Endothelial cell (in vitro differentiated cells): ENCODE measurements around the gene ZMIZ1. TPM values are rescaled to one million over a fixed set of nuclear protein-coding genes. Genes with fewer than 3 reads are reported as not detected.

Experiments used
- DNase-seq: peaks from one replicate; pipeline ENCODE4 v3.0.0; 2021; ENCODE audit warnings: low spot score
- H3K27ac Mint-ChIP-seq: one replicate; pipeline ENCODE4 v1.8.0; 2021; ENCODE audit warnings: mixed read lengths, inconsistent platforms; ENCODE audit not compliant: unreplicated experiment
- H3K27me3 Mint-ChIP-seq: one replicate; pipeline ENCODE4 v1.8.0; 2021; ENCODE audit warnings: mild to moderate bottlenecking, moderate library complexity, mixed read lengths, inconsistent platforms; ENCODE audit not compliant: unreplicated experiment
- H3K36me3 Mint-ChIP-seq: one replicate; pipeline ENCODE4 v1.8.0; 2021; ENCODE audit warnings: mild to moderate bottlenecking, low read depth, mixed read lengths, inconsistent platforms; ENCODE audit not compliant: unreplicated experiment
- H3K4me1 Mint-ChIP-seq: one replicate; pipeline ENCODE4 v1.8.0; 2021; ENCODE audit warnings: mild to moderate bottlenecking, mixed read lengths, inconsistent platforms; ENCODE audit not compliant: unreplicated experiment
- H3K4me3 Mint-ChIP-seq: one replicate; pipeline ENCODE4 v1.8.0; 2021; ENCODE audit warnings: mild to moderate bottlenecking, mixed read lengths, inconsistent platforms; ENCODE audit not compliant: unreplicated experiment
- H3K9me3 Mint-ChIP-seq: one replicate; pipeline ENCODE4 v1.8.0; 2021; ENCODE audit warnings: mixed read lengths, inconsistent platforms; ENCODE audit not compliant: unreplicated experiment
- CTCF ChIP-seq: fragments of 200-600 bp; sonication (generic); IDR thresholded peaks from one replicate; pipeline ENCODE4 v1.5.0; 2021; ENCODE audit warnings: antibody characterized with exemption; ENCODE audit not compliant: unreplicated experiment
- total RNA-seq: library from RNA; stranded (reverse); fragmentation: NEBNext Ultra II Directional; extraction: Animal tissue kit (Norgen Biotek cat#: 25700); gene quantifications from one replicate; pipeline ENCODE4 v1.2.1, GENCODE V29; 2021; ENCODE audit not compliant: unreplicated experiment

The ZMIZ1 gene
- total RNA-seq, 1 donor from 2014 or later = 102 TPM

GRCh38 chr10:79292026-79292766, 223.4 kb downstream of the ZMIZ1 start:
- Mint-ChIP-seq H3K36me3 (peaks cover 40% of the 10 kb centered on the region), H3K27me3 (peaks cover 22% of the 10 kb centered on the region), H3K9me3 (no peaks in the 10 kb centered on the region), H3K27ac (no peak overlapping the region), H3K4me1 (peaks cover 11% of the 10 kb centered on the region), H3K4me3 (peak overlapping the region; percentile 56)
- TF ChIP-seq CTCF = no peak
- DNase-seq = no peak

- peaks cover 3% of the 10 kb centered on the region for H3K4me1 Mint-ChIP-seq
- peak; percentile 57 for DNase-seq
- H3K27ac Mint-ChIP-seq = no peak overlapping the region
- H3K4me3 Mint-ChIP-seq = no peak overlapping the region
- H3K36me3 Mint-ChIP-seq = peaks cover 35% of the 10 kb centered on the region
- H3K27me3 Mint-ChIP-seq = peaks cover 22% of the 10 kb centered on the region
- H3K9me3 Mint-ChIP-seq = no peaks in the 10 kb centered on the region
- peak; percentile 55 for TF ChIP-seq CTCF
These were observed 224.4 kb downstream of the ZMIZ1 start for GRCh38 chr10:79292891-79293746.

- Mint-ChIP-seq H3K4me1 (peaks cover 1% of the 10 kb centered on the region), H3K27ac (no peak overlapping the region), H3K4me3 (no peak overlapping the region), H3K27me3 (peaks cover 18% of the 10 kb centered on the region), H3K36me3 (peaks cover 34% of the 10 kb centered on the region), H3K9me3 (no peaks in the 10 kb centered on the region)
- DNase-seq = no peak
- TF ChIP-seq CTCF = no peak
These were observed 225.2 kb downstream of the ZMIZ1 start for GRCh38 chr10:79293841-79294581.

GRCh38 chr10:79295563-79295962, 226.8 kb downstream of the ZMIZ1 start:
- Mint-ChIP-seq H3K9me3 (no peaks in the 10 kb centered on the region), H3K36me3 (peaks cover 38% of the 10 kb centered on the region), H3K4me1 (no peaks in the 10 kb centered on the region), H3K4me3 (peak overlapping the region; percentile 53), H3K27me3 (peaks cover 22% of the 10 kb centered on the region), H3K27ac (no peak overlapping the region)
- DNase-seq = no peak
- no peak for TF ChIP-seq CTCF
